GM12878 (cell line): ENCODE data around the gene TRAPPC3. TPM values are rescaled to one million over a fixed set of nuclear protein-coding genes. Genes with fewer than 3 reads are reported as not detected.

Source experiments
- ATAC-seq: fragments of 200-7000 bp; cut with Tn5 transposase; 3 replicates; pipeline ENCODE4 v1.9.1; 2020; ENCODE audit warnings: mild to moderate bottlenecking, moderate library complexity
- BruUV-seq: library from RNA; stranded (reverse); fragments of 400-500 nt; replicated peaks from 2 replicates; lab custom pipeline; 2021; lab: Mats Ljungman, UMichigan
- CTCF ChIA-PET: fragments of 300-600 bp; sonication (Branson Sonifier 250); formaldehyde crosslinking; extraction: SDS; loops from one replicate; lab custom pipeline; 2021; ENCODE audit warnings: inconsistent platforms; lab: Yijun Ruan, JAX
- POLR2A ChIA-PET: fragments of 350-600 bp; formaldehyde crosslinking; extraction: SDS; loops from one replicate; lab custom pipeline; 2021; ENCODE audit warnings: inconsistent platforms; lab: Charles Lee
- RAD21 ChIA-PET: fragments of 300-600 bp; sonication (Branson Sonifier 250); formaldehyde crosslinking; loops from one replicate; lab custom pipeline; 2023; ENCODE audit warnings: antibody characterized with exemption; ENCODE audit not compliant: unreplicated experiment; lab: Charles Lee
- SMC1A ChIA-PET: fragments of 300-600 bp; sonication (Branson Sonifier 250); formaldehyde crosslinking; loops from one replicate; lab custom pipeline; 2023; ENCODE audit not compliant: unreplicated experiment, uncharacterized antibody; lab: Charles Lee
- DNase-seq: peaks from one replicate; pipeline ENCODE4 v3.0.0-alpha.2; 2011; ENCODE audit warnings: low read depth, low spot score
- FAIRE-seq: peaks from 3 replicates; lab custom pipeline; 2011; peaks lifted over from hg19 to GRCh38; lab: Jason Lieb, UNC
- H2AFZ ChIP-seq: 2 replicates; pipeline ENCODE4 v1.6.0; 2011; ENCODE audit warnings: low read depth, low read length, control low read depth; ENCODE audit not compliant: control insufficient read depth
- H3K27ac ChIP-seq: 2 replicates; pipeline ENCODE4 v1.5.1; 2011; ENCODE audit warnings: control low read depth; ENCODE audit not compliant: control insufficient read depth, insufficient read depth
- H3K27me3 ChIP-seq, 2 experiments: replicated peaks in 1 of 2; 2 replicates each; pipeline versions ENCODE4 v1.6.0 to v1.6.1; 2011; ENCODE audit warnings: low read length in 1 of 2; ENCODE audit not compliant: control insufficient read depth in 2 of 2, insufficient read depth in 2 of 2
- H3K36me3 ChIP-seq, 2 experiments: 2 replicates each; pipeline ENCODE4 v1.5.1; 2011; ENCODE audit warnings: low read length in 1 of 2; ENCODE audit not compliant: control insufficient read depth in 2 of 2, insufficient read depth in 2 of 2
- H3K4me1 ChIP-seq: 2 replicates; pipeline ENCODE4 v1.6.1; 2011; ENCODE audit warnings: mild to moderate bottlenecking, low read length, moderate library complexity, mixed read lengths; ENCODE audit not compliant: control insufficient read depth, insufficient read depth
- H3K4me2 ChIP-seq: 2 replicates; pipeline ENCODE4 v1.6.0; 2011; ENCODE audit warnings: control low read depth; ENCODE audit not compliant: control insufficient read depth, insufficient read depth
- H3K4me3 ChIP-seq: fragments of 200-600 bp; sonication (generic); 2 replicates; pipeline ENCODE4 v1.5.1; 2016
- H3K79me2 ChIP-seq: 2 replicates; pipeline ENCODE4 v1.6.0; 2011; ENCODE audit warnings: low read length; ENCODE audit not compliant: control insufficient read depth, insufficient read depth
- H3K9ac ChIP-seq: 2 replicates; pipeline ENCODE4 v1.8.0; 2011; ENCODE audit warnings: low read length, control low read depth, mixed read lengths; ENCODE audit not compliant: control insufficient read depth, insufficient read depth
- H3K9me3 ChIP-seq: replicated peaks from 3 replicates; pipeline ENCODE4 v1.5.1; 2011; ENCODE audit warnings: mild to moderate bottlenecking, low read length; ENCODE audit not compliant: control insufficient read depth, insufficient read depth
- H4K20me1 ChIP-seq: 2 replicates; pipeline ENCODE4 v1.6.0; 2011; ENCODE audit not compliant: control insufficient read depth, insufficient read depth
- ASH2L ChIP-seq: fragments of 300-600, 200-600 bp; sonication (generic); IDR thresholded peaks from 2 replicates; pipeline ENCODE4 v1.6.1; 2017; ENCODE audit warnings: low read depth, mild to moderate bottlenecking, borderline replicate concordance
- CBFB ChIP-seq: IDR thresholded peaks from 2 replicates; pipeline ENCODE4 v1.6.1; 2016; ENCODE audit warnings: antibody characterized with exemption, low read depth
- NR2C2 ChIP-seq: IDR thresholded peaks from 2 replicates; pipeline ENCODE4 v1.6.1; 2011; ENCODE audit warnings: borderline replicate concordance, low read depth; ENCODE audit not compliant: control insufficient read depth, insufficient read length
- NR2F1 ChIP-seq: fragments of 450-650 bp; conservative IDR thresholded peaks from 2 replicates; pipeline ENCODE4 v1.6.1; 2017; ENCODE audit warnings: mild to moderate bottlenecking
- TCF3 ChIP-seq: IDR thresholded peaks from 2 replicates; pipeline ENCODE4 v1.6.1; 2012; ENCODE audit warnings: low read depth, mild to moderate bottlenecking, low read length, borderline replicate concordance; ENCODE audit not compliant: insufficient read depth
- ZNF24 ChIP-seq: fragments of 450-650 bp; IDR thresholded peaks from 2 replicates; pipeline ENCODE4 v1.6.1; 2017; ENCODE audit warnings: antibody characterized with exemption, mild to moderate bottlenecking
- WGBS: methylation state at CpG from one replicate; pipeline ENCODE4 v1.1.6; 2016; ENCODE audit warnings: low lambda C conversion rate; ENCODE audit not compliant: insufficient replicate concordance, insufficient coverage; ENCODE audit errors: missing lambda C conversion rate; 5-methylcytosine and 5-hydroxymethylcytosine counted together
- in situ Hi-C: fragments of 300-500 bp; cut with MboI; formaldehyde crosslinking; loops from 9 replicates; pipeline ENCODE4 v1.14.3; 2018; ENCODE audit warnings: mixed read lengths
- intact Hi-C: fragments of 100-400 bp; cut with micrococcal nuclease; formaldehyde crosslinking; loops from one replicate; pipeline ENCODE4 v1.14.2; 2022; ENCODE audit not compliant: unreplicated experiment
- polyA plus RNA-seq, 11 experiments: library from polyadenylated mRNA; depleted of rRNA in 4 of 11; unstranded in 6 of 11; stranded (reverse) in 5 of 11; fragments of >200 nt; fragmentation: Nextera tagmentation in 4 of 11; fragmentation: Illumina TruSeq in 1 of 11; extraction: Ambion mirVana in 4 of 11; extraction: Trizol in 1 of 11; gene quantifications; 1 replicate in 1 of 11; 2 replicates in 10 of 11; pipeline versions ENCODE4 v1.2.1 to v1.2.3, GENCODE V29; 2011 to 2016; ENCODE audit warnings: inconsistent platforms in 2 of 11, missing spikeins in 2 of 11, low read depth in 1 of 11
- total RNA-seq, 4 experiments: library from RNA; depleted of rRNA in 3 of 4; stranded (reverse); fragments of >200 nt in 3 of 4; fragmentation: Illumina TruSeq in 1 of 4; extraction: Trizol in 1 of 4; gene quantifications; 2 replicates each; pipeline versions ENCODE4 v1.2.1 to v1.2.3, GENCODE V29; 2013 to 2021
- TF ChIP-seq, protein P1 (sequence below): fragments of 450-650 bp; IDR thresholded peaks from 2 replicates; pipeline ENCODE4 v1.6.1; 2016; ENCODE audit warnings: mild to moderate bottlenecking, moderate library complexity, borderline replicate concordance
- TF ChIP-seq, protein P2 (sequence below): IDR thresholded peaks from 2 replicates; pipeline ENCODE4 v1.6.1; 2011; ENCODE audit warnings: low read depth, low read length, improper control_type of control experiment, borderline replicate concordance

TRAPPC3 gene
- total and polyA plus RNA-seq, 10 of the 15 experiments (the other 5 are each of a cell fraction or from before 2014, with no cell fraction given) = 14.7 to 122 (median 70.5) TPM

DNA sequence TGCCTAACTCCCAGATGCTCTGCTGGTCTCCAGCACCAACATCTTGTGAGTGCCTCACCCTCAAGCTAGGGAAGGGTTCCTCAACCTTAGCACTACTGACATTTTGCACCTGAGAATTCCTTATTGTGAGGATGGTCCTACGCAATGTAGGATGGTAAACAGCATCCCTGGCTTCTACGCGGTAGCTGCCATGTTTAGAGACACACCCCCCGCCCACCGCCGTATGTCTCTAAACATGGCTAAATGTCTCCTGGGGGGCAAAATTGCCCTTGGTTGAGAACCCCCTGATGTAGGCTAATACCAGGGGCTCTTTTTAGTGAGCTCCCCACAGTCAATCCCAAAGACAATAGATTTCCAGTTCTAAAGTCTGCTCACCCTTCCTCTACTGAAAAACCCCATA is 4.2 kb upstream of the TRAPPC3 start:
- SMC1A ChIA-PET = interaction anchor here (1.9 to 5.9 kb wide), 3 partner anchors 9 to 132 kb away, joined by 5 to 135 read pairs (median 9); partner anchors contain the start of gene THRAP3
- RAD21 ChIA-PET = interaction anchor here (1.2 to 5.5 kb wide), 2 partner anchors 8 to 71 kb away, joined by 3 to 146 read pairs; partner anchors contain the start of gene THRAP3
- no peaks in the 10 kb centered on the region for H3K9me3 ChIP-seq
- peaks cover 43% of the 10 kb centered on the region for H3K79me2 ChIP-seq
- BruUV-seq = no TSS peak
- H2AFZ ChIP-seq = no peak overlapping the region
- WGBS = 100% methylated on average over 6 of the region's 6 CpGs
- POLR2A ChIA-PET = interaction anchor here (0.6 to 1.0 kb wide), 4 partner anchors 10 to 71 kb away, joined by 3 to 12 read pairs (median 4); partner anchors contain the start of gene THRAP3
- TF ChIP-seq ZNF24 (no peak), CBFB (no peak), NR2C2 (no peak), ASH2L (no peak), NR2F1 (no peak), TCF3 (no peak)
- TF ChIP-seq, protein P1, sequence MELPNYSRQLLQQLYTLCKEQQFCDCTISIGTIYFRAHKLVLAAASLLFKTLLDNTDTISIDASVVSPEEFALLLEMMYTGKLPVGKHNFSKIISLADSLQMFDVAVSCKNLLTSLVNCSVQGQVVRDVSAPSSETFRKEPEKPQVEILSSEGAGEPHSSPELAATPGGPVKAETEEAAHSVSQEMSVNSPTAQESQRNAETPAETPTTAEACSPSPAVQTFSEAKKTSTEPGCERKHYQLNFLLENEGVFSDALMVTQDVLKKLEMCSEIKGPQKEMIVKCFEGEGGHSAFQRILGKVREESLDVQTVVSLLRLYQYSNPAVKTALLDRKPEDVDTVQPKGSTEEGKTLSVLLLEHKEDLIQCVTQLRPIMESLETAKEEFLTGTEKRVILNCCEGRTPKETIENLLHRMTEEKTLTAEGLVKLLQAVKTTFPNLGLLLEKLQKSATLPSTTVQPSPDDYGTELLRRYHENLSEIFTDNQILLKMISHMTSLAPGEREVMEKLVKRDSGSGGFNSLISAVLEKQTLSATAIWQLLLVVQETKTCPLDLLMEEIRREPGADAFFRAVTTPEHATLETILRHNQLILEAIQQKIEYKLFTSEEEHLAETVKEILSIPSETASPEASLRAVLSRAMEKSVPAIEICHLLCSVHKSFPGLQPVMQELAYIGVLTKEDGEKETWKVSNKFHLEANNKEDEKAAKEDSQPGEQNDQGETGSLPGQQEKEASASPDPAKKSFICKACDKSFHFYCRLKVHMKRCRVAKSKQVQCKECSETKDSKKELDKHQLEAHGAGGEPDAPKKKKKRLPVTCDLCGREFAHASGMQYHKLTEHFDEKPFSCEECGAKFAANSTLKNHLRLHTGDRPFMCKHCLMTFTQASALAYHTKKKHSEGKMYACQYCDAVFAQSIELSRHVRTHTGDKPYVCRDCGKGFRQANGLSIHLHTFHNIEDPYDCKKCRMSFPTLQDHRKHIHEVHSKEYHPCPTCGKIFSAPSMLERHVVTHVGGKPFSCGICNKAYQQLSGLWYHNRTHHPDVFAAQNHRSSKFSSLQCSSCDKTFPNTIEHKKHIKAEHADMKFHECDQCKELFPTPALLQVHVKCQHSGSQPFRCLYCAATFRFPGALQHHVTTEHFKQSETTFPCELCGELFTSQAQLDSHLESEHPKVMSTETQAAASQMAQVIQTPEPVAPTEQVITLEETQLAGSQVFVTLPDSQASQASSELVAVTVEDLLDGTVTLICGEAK = no peak
- TF ChIP-seq, protein P2, sequence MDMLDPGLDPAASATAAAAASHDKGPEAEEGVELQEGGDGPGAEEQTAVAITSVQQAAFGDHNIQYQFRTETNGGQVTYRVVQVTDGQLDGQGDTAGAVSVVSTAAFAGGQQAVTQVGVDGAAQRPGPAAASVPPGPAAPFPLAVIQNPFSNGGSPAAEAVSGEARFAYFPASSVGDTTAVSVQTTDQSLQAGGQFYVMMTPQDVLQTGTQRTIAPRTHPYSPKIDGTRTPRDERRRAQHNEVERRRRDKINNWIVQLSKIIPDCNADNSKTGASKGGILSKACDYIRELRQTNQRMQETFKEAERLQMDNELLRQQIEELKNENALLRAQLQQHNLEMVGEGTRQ = no peak
- TF ChIP-seq, all 136 proteins: peak for 0
- ATAC-seq (no peak), FAIRE-seq (no peak), DNase-seq (no peak)
- Histone ChIP-seq H3K4me2 (no peak overlapping the region), H3K36me3 (0 out of 4 replicates have a peak, but pooled peaks cover 0 to 3% of the 10 kb centered on the region in 2 experiments), H3K4me1 (peaks cover 40% of the 10 kb centered on the region), H4K20me1 (no peaks in the 10 kb centered on the region; the same call in 1 of the 2 replicates), H3K27me3 (no peaks in the 10 kb centered on the region), H3K9ac (no peak overlapping the region), H3K27ac (no peak overlapping the region), H3K4me3 (no peak overlapping the region)
- in situ Hi-C loops (loop anchor here (5.0 kb wide), 1 partner anchor 134 kb away; no protein-coding TSS in a partner anchor), intact Hi-C loops (loop anchor here (10.0 kb wide), 1 partner anchor 231 kb away; the partner anchor contains the start of gene STK40)
- CTCF ChIA-PET = interaction anchor here (5.7 to 10.2 kb wide), 2 partner anchors 36 to 133 kb away, joined by 89 to 262 read pairs; no protein-coding TSS in a partner anchor
